ENCODE results near the gene SPATA16.

DNA sequence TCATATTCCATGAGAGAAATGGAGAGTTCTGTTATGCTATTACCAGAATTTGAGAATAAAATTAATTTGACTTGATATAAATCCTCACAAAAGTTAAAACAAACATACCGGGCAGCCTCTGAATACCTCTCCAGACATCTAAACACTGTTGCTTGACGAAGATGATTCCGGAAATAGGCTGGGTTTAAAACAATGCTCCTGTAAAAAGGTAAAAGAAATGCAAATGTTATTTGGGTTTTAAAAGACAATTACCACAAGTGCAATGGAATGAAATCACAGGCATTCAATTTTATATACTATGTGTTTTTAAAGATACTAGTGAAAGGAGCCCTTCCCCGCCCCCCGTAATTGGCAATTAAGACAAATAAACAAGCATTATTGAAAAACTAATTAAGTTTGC is 121.7 kb downstream of the SPATA16 start:
- TF ChIP-seq, protein P1, sequence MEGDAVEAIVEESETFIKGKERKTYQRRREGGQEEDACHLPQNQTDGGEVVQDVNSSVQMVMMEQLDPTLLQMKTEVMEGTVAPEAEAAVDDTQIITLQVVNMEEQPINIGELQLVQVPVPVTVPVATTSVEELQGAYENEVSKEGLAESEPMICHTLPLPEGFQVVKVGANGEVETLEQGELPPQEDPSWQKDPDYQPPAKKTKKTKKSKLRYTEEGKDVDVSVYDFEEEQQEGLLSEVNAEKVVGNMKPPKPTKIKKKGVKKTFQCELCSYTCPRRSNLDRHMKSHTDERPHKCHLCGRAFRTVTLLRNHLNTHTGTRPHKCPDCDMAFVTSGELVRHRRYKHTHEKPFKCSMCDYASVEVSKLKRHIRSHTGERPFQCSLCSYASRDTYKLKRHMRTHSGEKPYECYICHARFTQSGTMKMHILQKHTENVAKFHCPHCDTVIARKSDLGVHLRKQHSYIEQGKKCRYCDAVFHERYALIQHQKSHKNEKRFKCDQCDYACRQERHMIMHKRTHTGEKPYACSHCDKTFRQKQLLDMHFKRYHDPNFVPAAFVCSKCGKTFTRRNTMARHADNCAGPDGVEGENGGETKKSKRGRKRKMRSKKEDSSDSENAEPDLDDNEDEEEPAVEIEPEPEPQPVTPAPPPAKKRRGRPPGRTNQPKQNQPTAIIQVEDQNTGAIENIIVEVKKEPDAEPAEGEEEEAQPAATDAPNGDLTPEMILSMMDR (IDR thresholded peaks at IDR 0.05), result no peak
- TF ChIP-seq POLR2A (IDR thresholded peaks at IDR 0.05), result no peak

Measured in testis (tissue), 2 donors.